Measurements from ENCODE around the gene MTSS2.

GRCh38 chr16:70653809-70654771 lies 31.8 kb downstream of the MTSS2 start:
- TF ChIP-seq CTCF (IDR thresholded peaks at IDR 0.05; ENCODE audit: insufficient read depth, low read depth, low read length) (peak; percentile 96), EZH2 (IDR thresholded peaks at IDR 0.05; ENCODE audit: insufficient read depth, low read length) (no peak)
